ENCODE data around the gene INCA1. TPM values are rescaled to one million over a fixed set of nuclear protein-coding genes. Genes with fewer than 3 reads are reported as not detected.

The INCA1 gene
- total and polyA plus RNA-seq, 2 of the 13 experiments (the other 11 are each of a cell fraction or from before 2014, with no cell fraction given) = 0.93 to 2.6 TPM

GRCh38 chr17:4945176-4945943, 52.0 kb downstream of the INCA1 start (continued):
- TF ChIP-seq CEBPB (IDR thresholded peaks at IDR 0.05; ENCODE audit: borderline replicate concordance, low read depth, low read length) = no peak
- TF ChIP-seq FOXK1 (CRISPR knock-in tag; IDR thresholded peaks at IDR 0.05; ENCODE audit: borderline replicate concordance, low read depth) = no peak
- no peak for TF ChIP-seq PAWR (CRISPR knock-in tag; IDR thresholded peaks at IDR 0.05; ENCODE audit: borderline replicate concordance)
- no peak for TF ChIP-seq ZNF232 (CRISPR knock-in tag; IDR thresholded peaks at IDR 0.05; ENCODE audit: borderline replicate concordance)
- TF ChIP-seq ZFP1 (CRISPR knock-in tag; IDR thresholded peaks at IDR 0.05) = no peak
- TF ChIP-seq NFRKB (IDR thresholded peaks at IDR 0.05) = no peak
- TF ChIP-seq KLF16 (CRISPR knock-in tag; IDR thresholded peaks at IDR 0.05) = no peak
- no peak for TF ChIP-seq RCOR2 (CRISPR knock-in tag; IDR thresholded peaks at IDR 0.05)
- TF ChIP-seq NFYC (CRISPR knock-in tag; IDR thresholded peaks at IDR 0.05) = no peak
- no peak for TF ChIP-seq MTF1 (CRISPR knock-in tag; IDR thresholded peaks at IDR 0.05)
- TF ChIP-seq NR3C1 (CRISPR knock-in tag; IDR thresholded peaks at IDR 0.05) = no peak
- no peak; the same call in 1 of the 2 replicates for TF ChIP-seq PAF1 (CRISPR knock-in tag; IDR thresholded peaks at IDR 0.05)
- no peak for TF ChIP-seq ERF (CRISPR knock-in tag; IDR thresholded peaks at IDR 0.05)
- no peak for TF ChIP-seq ISX (CRISPR knock-in tag; conservative IDR thresholded peaks at IDR 0.05)
- no peak for TF ChIP-seq IRX3 (CRISPR knock-in tag; IDR thresholded peaks at IDR 0.05; ENCODE audit: borderline replicate concordance, low read depth)
- peak; percentile 53 for TF ChIP-seq POLR2G (IDR thresholded peaks at IDR 0.05; ENCODE audit: low read depth, low read length)
- TF ChIP-seq ZNF652 (CRISPR knock-in tag; IDR thresholded peaks at IDR 0.05; ENCODE audit: borderline replicate concordance, low read depth) = peak; percentile 88
- no peak for TF ChIP-seq MXD3 (CRISPR knock-in tag; IDR thresholded peaks at IDR 0.05)
- no peak for TF ChIP-seq MXD1 (CRISPR knock-in tag; IDR thresholded peaks at IDR 0.05)
- TF ChIP-seq ZBTB33 (CRISPR knock-in tag; IDR thresholded peaks at IDR 0.05) = no peak
- peak; percentile 64; the same call in 1 of the 2 replicates for TF ChIP-seq POLR2AphosphoS5 (IDR thresholded peaks at IDR 0.05; ENCODE audit: low read depth, low read length)
- TF ChIP-seq GZF1 (CRISPR knock-in tag; IDR thresholded peaks at IDR 0.05) = no peak
- no peak for TF ChIP-seq HMGXB4 (CRISPR knock-in tag; IDR thresholded peaks at IDR 0.05; ENCODE audit: borderline replicate concordance in 1 of 2, low read depth in 1 of 2)
- no peak for TF ChIP-seq ZNF275 (CRISPR knock-in tag; IDR thresholded peaks at IDR 0.05; ENCODE audit: borderline replicate concordance)
- no peak for TF ChIP-seq FOXP1 (IDR thresholded peaks at IDR 0.05)
- no peak for TF ChIP-seq FOXP1 (CRISPR knock-in tag; IDR thresholded peaks at IDR 0.05)

Measured in HepG2 (cell line).